K562 (cell line): Measurements from ENCODE around the gene HAX1. TPM values are rescaled to one million over a fixed set of nuclear protein-coding genes. Genes with fewer than 3 reads are reported as not detected.

Experiments used
- BMI1 ChIP-seq: fragments of 150-350 bp; IDR thresholded peaks from 2 replicates; pipeline ENCODE4 v1.6.1; 2014; ENCODE audit warnings: low read length
- CBX3 ChIP-seq, 2 experiments: IDR thresholded peaks; 1 replicate in 1 of 2; 2 replicates in 1 of 2; pipeline ENCODE4 v1.6.1; 2012; ENCODE audit warnings: inconsistent platforms in 2 of 2, low read length in 2 of 2, borderline replicate concordance in 1 of 2, control low read depth in 1 of 2
- CC2D1A ChIP-seq: fragments of 450-650 bp; IDR thresholded peaks from 2 replicates; pipeline ENCODE4 v1.6.1; 2017; ENCODE audit warnings: mild to moderate bottlenecking
- CCNT2 ChIP-seq: IDR thresholded peaks from 2 replicates; pipeline ENCODE4 v1.6.1; 2011; ENCODE audit warnings: borderline replicate concordance, low read depth, mild to moderate bottlenecking, moderate library complexity, mixed read lengths, low read length; ENCODE audit not compliant: insufficient read length; ENCODE audit errors: extremely low read depth
- CHD1 ChIP-seq: fragments of 200-600 bp; sonication (generic); IDR thresholded peaks from one replicate; pipeline ENCODE4 v1.6.1; 2012; ENCODE audit warnings: mild to moderate bottlenecking, moderate library complexity, low read length, inconsistent platforms
- FOXP1 ChIP-seq: sonication (generic); formaldehyde crosslinking; IDR thresholded peaks from 2 replicates; pipeline ENCODE4 v1.8.0; 2022; ENCODE audit warnings: mild to moderate bottlenecking, missing genetic modification reagents
- GTF2E2 ChIP-seq: fragments of 200-800 bp; sonication (Bioruptor generic); IDR thresholded peaks from 2 replicates; pipeline ENCODE4 v1.6.1; 2016; ENCODE audit warnings: missing genetic modification characterization, missing compliant biosample characterization
- L3MBTL2 ChIP-seq: fragments of 450-650 bp; IDR thresholded peaks from 2 replicates; pipeline ENCODE4 v1.6.1; 2016; ENCODE audit warnings: mild to moderate bottlenecking, moderate library complexity
- MEIS2 ChIP-seq: fragments of 450-650 bp; IDR thresholded peaks from 2 replicates; pipeline ENCODE4 v1.6.1; 2014; ENCODE audit warnings: mild to moderate bottlenecking; ENCODE audit not compliant: partially characterized antibody
- MXD1 ChIP-seq: fragments of 250-450 bp; sonication (Bioruptor Pico); IDR thresholded peaks from 2 replicates; pipeline ENCODE4 v1.8.0; 2021; ENCODE audit warnings: borderline replicate concordance, mild to moderate bottlenecking, moderate library complexity; ENCODE audit not compliant: poor library complexity, severe bottlenecking
- POLR2AphosphoS5 ChIP-seq: IDR thresholded peaks from 2 replicates; pipeline ENCODE4 v1.6.1; 2011; ENCODE audit warnings: mild to moderate bottlenecking, low read depth, low read length, moderate library complexity; ENCODE audit not compliant: control insufficient read depth, insufficient read depth
- RUNX1 ChIP-seq: sonication (generic); IDR thresholded peaks from 2 replicates; pipeline ENCODE4 v1.6.1; 2016; ENCODE audit warnings: antibody characterized with exemption, low read depth
- TBP ChIP-seq: optimal IDR thresholded peaks from 2 replicates; pipeline ENCODE3; 2011; ENCODE audit warnings: low read depth, low read length, improper control_type of control experiment
- TEAD4 ChIP-seq, 2 experiments: sonication (generic) in 1 of 2; formaldehyde crosslinking in 1 of 2; IDR thresholded peaks; 2 replicates each; pipeline versions ENCODE4 v1.6.1 to v1.8.0; 2012 to 2022; ENCODE audit warnings: borderline replicate concordance in 1 of 2, inconsistent platforms in 1 of 2, low read length in 1 of 2, mild to moderate bottlenecking in 1 of 2, missing genetic modification reagents in 1 of 2
- ZC3H4 ChIP-seq: sonication (generic); formaldehyde crosslinking; IDR thresholded peaks from 2 replicates; pipeline ENCODE4 v1.9.0; 2021; ENCODE audit warnings: missing genetic modification reagents, borderline replicate concordance
- ZNF41 ChIP-seq: fragments of 250-450 bp; sonication (Bioruptor Pico); conservative IDR thresholded peaks from 2 replicates; pipeline ENCODE4 v1.4.0; 2020; ENCODE audit warnings: mild to moderate bottlenecking
- ZNF444 ChIP-seq: fragments of 250-450 bp; sonication (Bioruptor Pico); IDR thresholded peaks from 2 replicates; pipeline ENCODE4 v1.4.0; 2020; ENCODE audit warnings: mild to moderate bottlenecking, moderate library complexity
- ZNF518B ChIP-seq: fragments of 250-450 bp; sonication (Bioruptor Pico); IDR thresholded peaks from 2 replicates; pipeline ENCODE4 v1.5.0; 2021; ENCODE audit warnings: mild to moderate bottlenecking, moderate library complexity
- polyA plus RNA-seq, 8 experiments: library from polyadenylated mRNA; depleted of rRNA in 4 of 8; stranded (reverse) in 5 of 8; unstranded in 3 of 8; fragments of >200 nt; fragmentation: Nextera tagmentation in 2 of 8; fragmentation: Illumina TruSeq in 1 of 8; extraction: Ambion mirVana in 2 of 8; extraction: Trizol in 1 of 8; gene quantifications; 2 replicates each; pipeline versions ENCODE4 v1.2.1 to v1.2.3, GENCODE V29; 2011 to 2014; ENCODE audit warnings: inconsistent platforms in 1 of 8, missing spikeins in 1 of 8
- total RNA-seq, 7 experiments: library from RNA; depleted of rRNA in 6 of 7; stranded (reverse); fragments of >200 nt in 6 of 7; fragmentation: Illumina TruSeq in 2 of 7; extraction: Trizol in 2 of 7; gene quantifications; 2 replicates each; pipeline versions ENCODE4 v1.2.1 to v1.2.3, GENCODE V29; 2011 to 2021; ENCODE audit warnings: low replicate concordance in 1 of 7
- TF ChIP-seq, protein P1 (sequence below): fragments of 150-350 bp; conservative IDR thresholded peaks from 2 replicates; pipeline ENCODE4 v1.6.1; 2014; ENCODE audit warnings: low read length
- TF ChIP-seq, protein P2 (sequence below): fragments of 250-450 bp; sonication (Bioruptor Pico); IDR thresholded peaks from 2 replicates; pipeline ENCODE4 v1.4.0; 2020

The HAX1 gene
- total and polyA plus RNA-seq, 9 of the 15 experiments (the other 6 are each of a cell fraction or from before 2014, with no cell fraction given) = 143 to 492 (median 234) TPM

- TF ChIP-seq ZNF444 (no peak), GTF2E2 (peak; percentile 64; the same call in 1 of the 2 replicates), ZNF518B (no peak), CC2D1A (no peak; the same call in 1 of the 2 replicates), CBX3 (IDR thresholded peaks at IDR 0.05; ENCODE audit: borderline replicate concordance in 1 of 2, low read length in 2 of 2) (peak in 1 of 2 experiments; percentile 92; a peak in 1 of 3 replicates), ZNF41 (CRISPR knock-in tag) (no peak), CCNT2 (peak; percentile 40), BMI1 (no peak), TEAD4 (IDR thresholded peaks at IDR 0.05; ENCODE audit: low read length) (peak; percentile 86), TEAD4 (CRISPR knock-in tag; IDR thresholded peaks at IDR 0.05; ENCODE audit: borderline replicate concordance) (no peak), ZC3H4 (CRISPR knock-in tag) (no peak), CHD1 (no peak), TBP (peak; percentile 67), L3MBTL2 (peak; percentile 83), FOXP1 (CRISPR knock-in tag) (no peak), MXD1 (CRISPR knock-in tag) (no peak), MEIS2 (peak; percentile 34), POLR2AphosphoS5 (peak; percentile 79), RUNX1 (no peak)
- TF ChIP-seq, protein P1, sequence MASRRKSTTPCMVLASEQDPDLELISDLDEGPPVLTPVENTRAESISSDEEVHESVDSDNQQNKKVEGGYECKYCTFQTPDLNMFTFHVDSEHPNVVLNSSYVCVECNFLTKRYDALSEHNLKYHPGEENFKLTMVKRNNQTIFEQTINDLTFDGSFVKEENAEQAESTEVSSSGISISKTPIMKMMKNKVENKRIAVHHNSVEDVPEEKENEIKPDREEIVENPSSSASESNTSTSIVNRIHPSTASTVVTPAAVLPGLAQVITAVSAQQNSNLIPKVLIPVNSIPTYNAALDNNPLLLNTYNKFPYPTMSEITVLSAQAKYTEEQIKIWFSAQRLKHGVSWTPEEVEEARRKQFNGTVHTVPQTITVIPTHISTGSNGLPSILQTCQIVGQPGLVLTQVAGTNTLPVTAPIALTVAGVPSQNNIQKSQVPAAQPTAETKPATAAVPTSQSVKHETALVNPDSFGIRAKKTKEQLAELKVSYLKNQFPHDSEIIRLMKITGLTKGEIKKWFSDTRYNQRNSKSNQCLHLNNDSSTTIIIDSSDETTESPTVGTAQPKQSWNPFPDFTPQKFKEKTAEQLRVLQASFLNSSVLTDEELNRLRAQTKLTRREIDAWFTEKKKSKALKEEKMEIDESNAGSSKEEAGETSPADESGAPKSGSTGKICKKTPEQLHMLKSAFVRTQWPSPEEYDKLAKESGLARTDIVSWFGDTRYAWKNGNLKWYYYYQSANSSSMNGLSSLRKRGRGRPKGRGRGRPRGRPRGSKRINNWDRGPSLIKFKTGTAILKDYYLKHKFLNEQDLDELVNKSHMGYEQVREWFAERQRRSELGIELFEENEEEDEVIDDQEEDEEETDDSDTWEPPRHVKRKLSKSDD = no peak
- TF ChIP-seq, protein P2, sequence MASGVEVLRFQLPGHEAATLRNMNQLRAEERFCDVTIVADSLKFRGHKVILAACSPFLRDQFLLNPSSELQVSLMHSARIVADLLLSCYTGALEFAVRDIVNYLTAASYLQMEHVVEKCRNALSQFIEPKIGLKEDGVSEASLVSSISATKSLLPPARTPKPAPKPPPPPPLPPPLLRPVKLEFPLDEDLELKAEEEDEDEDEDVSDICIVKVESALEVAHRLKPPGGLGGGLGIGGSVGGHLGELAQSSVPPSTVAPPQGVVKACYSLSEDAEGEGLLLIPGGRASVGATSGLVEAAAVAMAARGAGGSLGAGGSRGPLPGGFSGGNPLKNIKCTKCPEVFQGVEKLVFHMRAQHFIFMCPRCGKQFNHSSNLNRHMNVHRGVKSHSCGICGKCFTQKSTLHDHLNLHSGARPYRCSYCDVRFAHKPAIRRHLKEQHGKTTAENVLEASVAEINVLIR (CRISPR knock-in tag) = peak; percentile 44; the same call in 1 of the 2 replicates
These were observed 48.6 kb downstream of the HAX1 start, which contains the start of gene AQP10 (continued) for GRCh38 chr1:154320882-154321608.
